DMS 273 treated with DMSO at 0.1 percent for 48 hours (cell line): ENCODE data around the gene GPR150.

Experiments used
- DNase-seq: peaks from one replicate; lab custom pipeline; 2025; lab: John Stamatoyannopoulos, UW

GPR150 gene

GRCh38 chr5:95652849-95653248, 33.0 kb downstream of the GPR150 start:
- DNase-seq, result no peak

- DNase-seq, result no peak
Observed at GRCh38 chr5:95654196-95654595, 34.3 kb downstream of the GPR150 start.

- no peak for DNase-seq
Observed at GRCh38 chr5:95655575-95655974, 35.7 kb downstream of the GPR150 start.

- no peak for DNase-seq
Observed at GRCh38 chr5:95660060-95660459, 40.2 kb downstream of the GPR150 start.

- DNase-seq, result no peak
Observed at GRCh38 chr5:95662946-95663345, 43.1 kb downstream of the GPR150 start.

GRCh38 chr5:95664204-95664786, 44.4 kb downstream of the GPR150 start:
- DNase-seq, result no peak

- DNase-seq, result no peak
Observed at GRCh38 chr5:95667061-95667618, 47.3 kb downstream of the GPR150 start.

- DNase-seq, result no peak
Observed at GRCh38 chr5:95667678-95668077, 47.8 kb downstream of the GPR150 start.

GRCh38 chr5:95668216-95668615, 48.3 kb downstream of the GPR150 start:
- DNase-seq, result no peak

GRCh38 chr5:95668728-95669127, 48.8 kb downstream of the GPR150 start:
- DNase-seq, result no peak

GRCh38 chr5:95669540-95669939, 49.7 kb downstream of the GPR150 start:
- DNase-seq, result no peak

- DNase-seq, result no peak
Observed at GRCh38 chr5:95669985-95670384, 50.1 kb downstream of the GPR150 start.

- DNase-seq, result no peak
Observed at GRCh38 chr5:95670568-95670967, 50.7 kb downstream of the GPR150 start.
